NCI-H345 (cell line): ENCODE results near the gene TMEM183A.
"Not testable (repeated sequence)": the region's sequence is repeated elsewhere in the genome, so short reads cannot be mapped to it uniquely, and the experiment has no call there.

Experiments used
- DNase-seq: peaks from one replicate; lab custom pipeline; 2025; lab: John Stamatoyannopoulos, UW

The TMEM183A gene, protein sequence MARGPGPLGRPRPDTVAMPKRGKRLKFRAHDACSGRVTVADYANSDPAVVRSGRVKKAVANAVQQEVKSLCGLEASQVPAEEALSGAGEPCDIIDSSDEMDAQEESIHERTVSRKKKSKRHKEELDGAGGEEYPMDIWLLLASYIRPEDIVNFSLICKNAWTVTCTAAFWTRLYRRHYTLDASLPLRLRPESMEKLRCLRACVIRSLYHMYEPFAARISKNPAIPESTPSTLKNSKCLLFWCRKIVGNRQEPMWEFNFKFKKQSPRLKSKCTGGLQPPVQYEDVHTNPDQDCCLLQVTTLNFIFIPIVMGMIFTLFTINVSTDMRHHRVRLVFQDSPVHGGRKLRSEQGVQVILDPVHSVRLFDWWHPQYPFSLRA

DNA sequence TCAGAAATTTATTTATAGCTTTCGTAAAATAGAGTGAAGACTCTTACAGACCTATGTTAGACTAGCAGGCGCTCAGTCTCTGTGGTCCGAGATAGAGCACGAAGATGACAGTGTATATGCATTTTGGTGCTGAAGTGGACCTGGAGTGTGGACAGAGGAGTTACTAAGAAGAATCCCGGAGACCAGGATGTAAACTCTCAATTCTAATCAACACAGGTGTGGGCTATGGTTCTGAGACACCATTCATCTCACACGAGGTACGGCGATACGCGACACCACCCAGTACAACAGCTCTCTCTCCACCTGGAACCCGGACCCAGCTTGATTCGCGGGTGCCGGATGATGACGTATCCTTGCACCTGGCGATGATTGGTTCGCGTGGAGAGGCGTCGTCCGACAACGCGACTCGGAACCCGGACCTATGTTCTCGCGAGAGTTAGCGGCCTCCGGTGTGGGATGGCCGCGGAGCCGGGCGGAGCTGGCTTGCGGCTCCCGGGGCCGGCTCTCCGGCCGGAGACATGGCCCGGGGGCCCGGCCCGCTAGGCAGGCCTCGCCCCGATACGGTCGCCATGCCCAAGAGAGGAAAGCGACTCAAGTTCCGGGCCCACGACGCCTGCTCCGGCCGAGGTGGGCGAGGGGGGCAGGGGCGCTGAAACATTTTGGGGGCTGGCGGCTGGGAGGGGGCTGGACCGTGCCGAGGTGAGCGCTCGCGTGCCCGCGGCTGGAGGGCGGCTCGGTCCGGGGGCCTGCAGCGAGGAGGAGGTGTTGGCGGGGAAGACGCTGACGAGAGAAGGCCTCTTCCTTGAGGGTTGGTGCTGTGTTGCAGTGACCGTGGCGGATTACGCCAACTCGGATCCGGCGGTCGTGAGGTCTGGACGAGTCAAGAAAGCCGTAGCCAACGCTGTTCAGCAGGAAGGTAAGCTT is at the start of gene TMEM183A:
Gene TMEM183A, plus strand, starts transcription at position 427 of the 924 bp plus-strand sequence. Its CDS starts 92 bp downstream, at position 519.
- DNase-seq: peak; percentile 98

DNA sequence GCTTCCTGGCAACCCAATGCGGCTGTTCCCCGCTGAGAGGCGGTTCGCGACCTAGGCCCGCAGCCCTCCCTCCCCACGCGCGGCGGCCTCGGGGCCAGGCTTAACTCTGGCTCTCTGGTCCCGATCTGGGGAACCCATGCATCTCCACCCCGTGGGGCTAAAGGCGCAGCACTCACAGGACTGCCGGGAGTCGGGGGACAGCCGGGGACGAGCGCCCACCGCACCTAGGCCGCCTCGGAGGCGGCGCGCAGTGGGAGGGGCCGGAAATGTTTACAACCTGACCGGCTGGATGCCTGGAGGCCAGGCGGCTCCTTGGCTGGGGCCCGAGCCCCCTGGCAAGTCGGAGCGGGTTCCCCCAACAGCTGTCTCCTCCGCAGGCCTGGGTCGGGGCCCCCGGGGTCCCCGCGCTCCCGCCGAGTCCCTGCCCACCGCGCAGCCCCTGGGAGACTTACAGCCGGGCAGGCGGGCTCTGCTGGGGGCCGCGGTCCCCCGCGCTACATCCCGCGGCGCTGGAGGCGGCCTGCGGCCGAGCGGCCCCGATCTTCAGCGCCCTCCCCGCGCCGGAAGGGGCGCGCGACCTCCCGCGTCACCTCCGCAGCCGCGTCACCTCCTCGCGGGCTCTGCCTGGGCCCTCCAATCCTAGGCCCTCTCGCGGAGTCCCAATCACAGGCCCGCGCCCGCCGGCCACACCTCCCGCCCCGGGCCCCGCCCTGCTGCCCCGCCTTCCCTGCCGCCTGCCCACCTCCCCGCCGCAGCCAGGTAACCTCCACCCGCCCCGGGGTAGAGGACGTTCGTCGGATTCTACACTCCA is 49.2 kb upstream of the TMEM183A start, which contains the start of gene ADIPOR1:
Gene ADIPOR1, minus strand, starts transcription at position 580 of the 811 bp plus-strand sequence. CDS start 7,242 bp downstream, outside the sequence.
- peak; percentile 93 for DNase-seq

DNA sequence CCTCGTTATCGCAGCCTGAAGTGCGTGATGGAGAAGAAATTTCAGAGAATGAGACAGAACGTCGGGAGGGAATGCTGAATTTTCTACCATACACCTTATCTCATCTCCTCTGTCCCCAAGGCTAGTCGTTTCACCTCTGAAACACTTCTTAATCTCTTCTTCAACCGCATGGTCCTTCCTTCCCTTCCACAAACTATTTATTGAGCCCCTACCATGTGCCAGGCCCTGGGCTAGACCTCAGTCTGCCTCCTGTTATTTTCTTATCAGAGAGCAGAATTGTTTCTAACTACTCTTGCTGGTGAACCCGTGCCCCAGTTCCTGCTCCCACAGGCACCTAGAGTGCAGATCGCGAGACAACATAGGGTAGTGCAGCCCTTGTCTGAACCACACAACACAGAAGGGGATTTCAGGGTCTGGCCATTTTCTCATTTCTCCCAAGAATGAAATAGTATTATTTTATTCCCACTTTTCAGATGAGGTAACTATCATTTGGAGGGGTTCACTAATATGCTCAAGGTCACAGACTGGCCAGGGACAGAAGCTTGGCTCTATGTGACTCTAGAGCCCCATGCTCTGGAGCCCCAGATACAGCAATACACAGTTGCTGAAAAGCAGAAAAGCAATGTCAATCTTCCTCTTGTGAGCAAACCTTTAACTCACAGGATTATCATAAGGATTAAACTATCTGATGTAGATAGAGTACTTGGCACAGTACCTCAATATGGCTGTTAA is 48.5 kb upstream of the TMEM183A start:
- no peak for DNase-seq

DNA sequence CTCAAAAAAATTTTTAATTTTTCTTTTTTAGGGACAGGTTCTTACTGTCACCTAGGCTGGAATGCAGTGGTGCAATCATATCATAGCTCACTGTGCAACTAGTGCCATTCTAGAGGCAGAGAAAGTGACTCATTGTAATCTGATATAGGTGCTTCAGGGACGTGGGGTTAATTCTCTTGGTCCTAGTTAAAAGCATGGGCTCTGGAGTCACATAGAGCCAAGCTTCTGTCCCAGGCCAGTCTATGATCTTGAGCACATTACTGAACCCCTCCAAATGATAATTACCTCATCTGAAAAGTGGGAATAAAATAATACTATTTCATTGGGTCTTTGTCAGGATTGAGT is 47.9 kb upstream of the TMEM183A start:
- peak; percentile 40 for DNase-seq

DNA sequence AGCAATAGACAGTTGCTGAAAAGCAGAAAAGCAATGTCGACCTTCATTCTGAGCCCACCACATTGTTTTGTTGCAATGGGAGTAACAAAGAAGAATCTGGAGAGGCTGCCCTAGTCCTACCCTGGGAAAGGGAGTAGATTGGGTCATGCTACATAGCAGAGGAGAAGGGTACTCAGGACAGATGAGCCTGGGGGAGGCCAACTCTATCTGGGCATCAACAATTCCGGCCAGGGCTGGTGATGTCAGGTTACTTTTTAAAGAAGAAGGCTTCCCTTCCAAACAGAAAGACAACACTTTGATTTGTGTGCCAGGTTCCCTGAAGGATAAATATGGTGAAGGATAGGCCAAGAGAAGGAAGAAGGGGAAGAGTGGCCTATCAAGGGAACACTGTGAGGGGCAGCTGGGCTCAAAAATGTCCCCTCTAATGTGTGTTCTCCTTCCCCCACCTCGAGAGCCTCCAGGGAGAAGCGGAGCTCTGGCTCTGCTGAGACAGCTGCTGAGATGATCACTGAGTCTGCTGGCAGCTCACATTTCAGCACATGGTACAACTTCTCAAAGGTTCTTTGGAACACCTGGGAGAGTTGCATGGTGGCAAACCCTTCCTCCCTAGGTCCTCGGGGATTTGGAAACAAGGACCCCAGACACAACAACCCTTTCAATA is 45.8 kb upstream of the TMEM183A start:
- no peak for DNase-seq

DNA sequence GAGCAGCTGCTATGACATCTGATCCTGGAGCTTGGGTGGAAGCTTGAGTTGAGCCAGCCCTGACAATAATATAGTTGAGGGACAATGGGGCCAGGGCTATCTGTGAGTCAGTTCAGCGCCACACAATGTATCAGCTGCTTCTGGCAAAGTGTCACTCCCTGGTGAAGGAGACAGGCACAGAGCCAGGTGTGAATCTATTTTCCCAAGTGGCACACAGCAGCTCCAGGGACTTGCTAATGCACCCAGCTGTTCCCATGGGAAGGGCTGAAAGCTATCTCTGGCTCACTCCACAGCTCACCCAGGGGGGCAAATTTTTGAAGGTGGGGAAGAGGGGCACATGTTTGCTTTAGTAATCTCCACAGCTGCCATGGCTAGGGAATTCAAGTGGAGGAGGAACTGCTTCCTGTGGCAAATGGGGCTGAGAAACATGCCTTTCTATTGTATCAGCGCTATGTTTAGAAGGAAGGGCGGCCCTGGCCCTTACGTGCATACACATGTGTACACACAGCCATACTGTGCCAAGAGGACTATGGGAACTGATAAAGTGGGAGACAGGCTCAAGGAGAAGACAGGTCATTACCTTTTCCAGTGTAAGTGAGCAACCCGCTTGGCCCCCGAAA is 42.3 kb upstream of the TMEM183A start:
- peak; percentile 99 for DNase-seq

DNA sequence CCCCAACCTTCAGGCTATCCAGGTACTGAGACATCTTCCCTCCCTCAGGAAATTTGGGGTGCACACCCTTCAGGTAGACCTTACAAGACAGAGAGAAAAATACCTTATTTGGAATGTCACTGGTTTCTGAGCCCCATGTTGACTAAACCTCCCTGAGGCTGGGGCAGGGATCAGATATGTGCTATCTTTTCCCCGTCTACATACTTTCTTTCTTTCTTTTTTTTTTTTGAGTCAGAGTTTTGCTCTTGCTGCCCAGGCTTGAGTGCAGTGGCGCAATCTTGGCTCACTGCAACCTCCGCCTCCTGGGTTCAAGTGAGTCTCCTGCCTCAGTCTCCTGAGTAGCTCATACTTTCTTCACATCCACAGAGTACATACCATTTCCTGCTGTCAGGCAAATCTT is 41.8 kb upstream of the TMEM183A start:
- no peak for DNase-seq

DNA sequence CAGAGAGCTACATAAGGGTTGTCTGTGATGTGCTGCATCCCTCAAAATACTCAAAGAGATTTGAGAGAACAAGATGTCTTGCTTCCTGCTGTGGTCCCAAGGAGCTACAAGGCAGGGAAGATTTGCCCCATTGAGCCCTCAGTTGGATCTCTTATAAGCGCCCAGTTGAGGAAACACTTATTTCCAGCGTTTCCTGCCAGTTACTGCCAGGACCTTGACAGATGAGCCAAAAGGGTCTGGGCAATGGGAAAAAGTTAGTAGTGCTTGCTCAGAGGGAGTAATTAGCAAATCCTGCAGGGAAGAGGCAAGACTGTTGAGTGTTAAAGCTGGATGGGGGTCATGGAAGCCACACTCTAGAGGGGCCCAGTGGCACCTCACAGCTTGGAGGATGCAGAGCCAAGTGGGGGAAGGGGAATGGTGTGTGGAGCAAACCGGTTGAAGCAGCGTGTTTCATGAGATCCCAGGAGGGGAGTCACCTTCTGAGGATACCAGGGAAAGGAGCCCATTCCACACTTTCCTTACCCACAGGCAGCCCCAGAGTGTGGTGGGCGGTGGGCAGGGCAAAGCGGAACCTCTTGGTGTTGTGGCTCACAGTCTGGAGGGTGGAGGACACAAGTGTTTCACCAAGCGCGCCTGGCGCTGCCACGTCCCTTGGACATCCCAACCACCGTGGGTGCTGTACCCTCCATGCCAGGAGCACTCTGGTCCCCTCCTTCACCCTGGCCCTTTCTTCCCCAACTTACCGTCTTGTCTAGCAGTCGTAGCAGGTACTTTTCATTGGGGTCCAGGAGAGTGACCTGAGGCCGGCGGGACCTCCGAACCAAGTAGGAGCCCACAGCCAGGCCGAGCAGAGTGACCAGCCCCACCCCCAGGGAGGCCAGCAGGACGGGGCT is 40.9 kb upstream of the TMEM183A start:
- no peak for DNase-seq

DNA sequence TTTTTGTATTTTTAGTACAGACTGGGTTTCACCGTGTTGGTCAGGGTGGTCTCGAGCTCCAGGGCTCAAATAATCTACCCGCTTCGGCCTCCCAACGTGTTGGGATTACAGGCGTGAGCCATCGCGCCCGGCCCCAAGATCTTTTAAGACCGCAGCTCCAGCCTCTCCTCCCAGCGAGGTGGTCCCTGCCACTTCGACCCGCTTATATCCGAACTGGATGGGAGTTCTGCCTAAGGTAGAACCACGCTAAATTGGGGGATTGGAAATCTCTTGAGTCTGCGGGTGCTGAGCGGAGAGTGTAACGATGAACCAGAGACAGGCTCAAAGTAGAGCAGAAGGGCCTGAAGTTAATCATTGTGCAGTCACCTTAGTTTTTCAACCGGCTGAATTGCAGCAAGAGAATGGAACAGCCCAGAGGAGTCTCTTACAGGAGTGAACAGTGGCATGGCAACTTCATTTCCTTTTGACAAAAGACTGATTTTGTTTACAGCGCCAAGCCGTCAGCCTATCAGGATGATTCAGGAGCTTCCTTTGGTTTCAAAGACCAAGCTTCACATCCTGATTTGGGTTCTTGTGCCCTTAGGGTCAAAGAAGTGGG is 39.4 kb upstream of the TMEM183A start:
- DNase-seq: peak; percentile 18

DNA sequence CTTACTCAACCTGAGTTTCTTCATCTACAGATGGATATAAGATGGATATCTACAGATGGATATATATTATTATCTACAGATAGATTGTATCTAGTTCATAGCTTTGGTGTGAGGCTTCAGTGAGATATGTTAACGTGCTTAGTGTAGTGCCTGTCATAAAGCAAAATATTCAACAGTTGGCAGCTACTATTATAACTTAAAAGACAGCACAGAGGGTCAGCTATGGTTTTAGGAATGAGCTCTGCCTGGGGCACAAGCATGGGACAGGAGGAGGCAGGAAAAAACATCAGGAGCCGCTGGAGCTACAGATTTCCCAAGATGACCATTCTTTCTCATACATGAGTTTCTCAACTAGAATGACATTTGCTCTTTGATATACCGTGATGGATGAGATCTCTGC is 38.8 kb upstream of the TMEM183A start:
- no peak for DNase-seq

DNA sequence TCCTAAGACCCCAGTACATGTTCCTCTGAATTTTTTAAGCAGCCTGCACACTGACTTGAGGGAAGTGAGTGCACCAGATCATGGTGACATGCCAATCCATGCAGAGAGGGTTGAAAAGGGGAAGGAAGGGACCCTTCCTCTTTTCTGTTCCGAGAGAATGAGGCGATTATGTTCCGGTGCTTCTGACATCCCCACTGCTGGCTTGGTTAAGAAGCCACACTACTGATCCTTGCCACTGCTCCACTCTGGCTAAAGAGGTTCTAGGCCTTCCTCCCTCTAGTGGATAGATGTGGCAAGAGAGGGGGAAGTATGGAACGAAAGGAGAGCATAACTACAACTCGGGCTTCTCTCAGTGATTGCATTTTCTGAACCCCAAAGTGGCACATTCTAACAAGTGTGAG is 38.3 kb upstream of the TMEM183A start:
- DNase-seq: peak; percentile 60

DNA sequence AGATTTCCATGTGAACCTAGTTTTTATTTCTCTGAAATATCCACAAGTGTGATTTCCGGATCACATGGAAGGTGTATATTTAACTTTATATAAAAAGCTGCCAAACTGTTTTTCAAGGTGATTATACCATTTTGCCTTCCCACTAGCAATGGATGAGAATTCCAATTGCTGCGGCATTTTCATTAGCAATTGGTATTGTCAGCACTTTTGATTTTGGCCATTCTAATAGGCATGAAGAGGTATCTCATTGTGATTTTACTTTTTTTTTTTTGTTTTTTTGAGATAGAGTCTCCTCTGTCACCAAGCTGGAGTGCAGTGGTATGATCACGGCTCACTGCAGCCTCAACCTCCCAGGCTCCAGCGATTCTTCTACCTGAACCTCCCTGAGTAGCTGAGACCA is 35.1 kb upstream of the TMEM183A start:
- DNase-seq: no peak

DNA sequence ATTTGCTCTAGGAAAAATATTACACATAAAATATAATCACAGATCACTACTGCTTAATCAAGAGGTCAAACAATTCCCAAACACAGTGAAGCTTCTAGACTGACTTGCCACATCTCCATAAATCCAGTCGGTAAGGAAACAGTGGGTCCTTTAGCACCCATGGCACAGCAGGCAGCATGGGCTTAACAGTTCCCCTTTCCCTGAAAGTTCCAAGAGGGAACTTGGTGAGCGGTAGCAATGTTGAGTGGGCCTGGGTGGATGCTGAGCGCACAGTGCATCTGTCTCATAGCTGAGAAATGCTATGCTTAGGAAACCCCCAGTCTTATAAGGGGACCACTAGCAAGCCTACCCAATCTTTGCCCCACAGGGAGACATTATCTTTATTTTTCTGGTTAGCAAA is 32.3 kb upstream of the TMEM183A start:
- DNase-seq: no peak

DNA sequence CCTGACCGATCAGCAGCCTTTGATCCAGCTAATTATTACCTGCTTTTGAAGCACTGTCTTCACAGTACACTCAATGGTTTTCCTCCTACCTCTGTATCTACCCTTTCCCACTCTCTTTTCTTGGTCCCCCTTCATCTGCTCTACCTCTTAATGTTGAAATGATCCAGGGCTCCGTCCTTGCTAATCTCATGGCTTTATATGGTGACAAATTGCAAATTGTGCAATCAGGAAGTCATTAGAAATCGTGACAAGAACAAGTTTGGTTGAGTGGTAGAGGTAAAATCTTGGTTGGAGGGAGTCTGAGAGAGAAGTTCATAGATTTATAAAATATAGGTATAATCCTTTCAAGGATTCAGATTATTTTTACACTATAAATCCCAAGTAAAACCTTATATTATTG is 30.5 kb upstream of the TMEM183A start:
- DNase-seq: no peak

DNA sequence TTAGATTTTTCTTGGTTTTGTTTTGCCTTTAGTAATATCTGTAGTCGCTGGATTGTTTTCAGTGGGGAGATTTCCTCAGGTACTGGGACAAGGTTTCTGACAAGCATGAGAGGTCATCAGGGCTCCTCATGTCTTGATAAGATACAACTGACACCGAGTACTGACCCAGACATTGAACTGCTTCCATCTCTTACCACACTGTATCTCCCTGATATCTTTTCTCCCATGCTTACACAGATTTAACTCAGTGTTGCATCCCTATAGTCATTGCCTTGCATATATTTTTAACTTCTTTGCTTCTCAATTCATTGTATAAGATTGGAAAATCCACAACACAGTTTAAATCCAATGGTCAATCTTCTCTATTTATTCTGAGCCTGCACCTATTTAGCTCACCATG is 27.7 kb upstream of the TMEM183A start:
- DNase-seq: no peak

DNA sequence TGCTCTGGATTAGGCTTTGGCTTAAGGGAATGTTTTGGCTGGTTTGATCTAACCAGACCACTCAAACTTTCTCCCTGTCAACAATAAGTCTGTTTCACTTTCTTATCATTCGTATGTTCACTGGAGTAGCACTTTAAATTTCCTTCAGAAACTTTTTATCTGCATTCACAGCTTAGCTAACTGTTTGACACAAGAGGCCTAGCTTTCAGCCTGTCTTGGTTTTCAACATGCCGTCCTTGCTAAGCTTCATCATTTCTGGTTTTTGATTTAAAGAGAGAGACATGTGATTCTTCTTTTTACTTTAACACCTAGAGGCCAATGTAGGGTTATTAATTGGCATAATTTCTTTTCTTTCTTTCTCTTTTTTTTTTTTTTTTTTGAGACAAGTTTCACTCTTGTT is 25.2 kb upstream of the TMEM183A start:
- DNase-seq: no peak

DNA sequence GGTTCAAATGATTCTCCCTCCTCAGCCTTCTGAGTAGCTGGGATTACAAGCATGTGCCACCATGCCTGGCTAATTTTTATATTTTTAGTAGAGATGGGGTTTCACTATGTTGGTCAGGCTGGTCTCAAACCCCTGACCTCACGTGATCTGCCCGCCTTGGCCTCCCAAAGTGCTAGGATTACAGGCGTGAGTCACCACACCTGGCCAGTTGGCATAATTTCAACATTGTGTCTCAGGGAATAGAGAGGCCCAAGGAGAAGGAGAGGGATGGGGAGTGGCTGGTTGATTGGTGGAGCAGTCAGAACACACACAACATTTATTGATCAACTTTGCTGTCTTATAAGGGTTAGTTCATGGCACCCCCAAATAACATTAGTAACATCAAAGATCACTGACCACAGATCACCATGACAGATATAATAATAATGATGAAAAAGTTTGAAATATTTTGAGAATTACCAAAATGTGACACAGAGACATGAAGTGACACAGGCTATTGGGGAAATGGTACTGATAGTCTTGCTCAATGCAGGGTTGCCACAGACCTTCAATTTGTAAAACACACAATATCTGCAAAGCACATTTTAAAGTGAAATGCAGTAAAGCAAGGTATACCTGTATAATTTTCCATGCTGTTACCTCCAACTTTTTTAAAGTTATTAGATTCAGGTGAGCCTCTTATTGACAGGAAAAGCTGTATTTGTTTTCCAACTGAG is 24.3 kb upstream of the TMEM183A start:
- DNase-seq: no peak

DNA sequence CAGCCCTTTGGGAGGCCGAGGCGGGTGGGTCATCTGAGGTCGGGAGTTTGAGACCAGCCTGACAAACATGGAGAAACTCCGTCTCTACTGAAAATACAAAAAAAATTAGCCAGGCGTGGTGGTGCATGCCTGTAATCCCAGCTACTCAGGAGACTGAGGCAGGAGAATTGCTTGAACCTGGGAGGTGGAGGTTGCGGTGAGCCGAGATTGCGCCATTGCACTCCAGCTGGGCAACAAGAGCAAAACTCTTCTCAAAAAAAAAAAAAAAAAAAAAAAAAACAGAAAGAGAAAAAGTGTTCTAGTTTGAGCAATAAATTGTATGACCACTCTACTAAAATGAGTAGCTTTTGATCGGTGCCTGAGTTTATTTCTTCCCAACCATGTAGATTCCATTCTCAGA is 21.1 kb upstream of the TMEM183A start:
- DNase-seq: not testable (repeated sequence)
